ENCODE measurements around the gene CASP14. TPM values are rescaled to one million over a fixed set of nuclear protein-coding genes. Genes with fewer than 3 reads are reported as not detected.

The CASP14 gene
- total and polyA plus RNA-seq, 2 of the 13 experiments (the other 11 are each of a cell fraction or from before 2014, with no cell fraction given), result not detected

GRCh38 chr19:15104003-15104402, 54.7 kb downstream of the CASP14 start:
- Histone ChIP-seq H4K20me1 (ENCODE audit: insufficient read depth, low read length) (no peaks in the 10 kb centered on the region), H3K36me3 (replicated peaks in 1 of 2; ENCODE audit: control insufficient read depth in 1 of 2, insufficient read depth in 2 of 2, low read length in 2 of 2) (no peaks in the 10 kb centered on the region), H3K9ac (ENCODE audit: insufficient read depth, low read depth, low read length) (no peak overlapping the region), H2AFZ (ENCODE audit: low read length) (no peak overlapping the region), H3K4me1 (ENCODE audit: insufficient read depth, low read length) (peaks cover 18% of the 10 kb centered on the region), H3K4me2 (ENCODE audit: low read depth, low read length) (no peak overlapping the region), H3K27ac (ENCODE audit: extremely low read length, insufficient read depth, low read length) (no peak overlapping the region), H3K27me3 (ENCODE audit: control insufficient read depth in 1 of 2, insufficient read depth in 2 of 2, low read length in 2 of 2) (no peaks in the 10 kb centered on the region), H3K9me3 (ENCODE audit: low read length) (peaks cover 5% of the 10 kb centered on the region; the same call in 1 of the 2 replicates), H3K4me3 (replicated peaks in 1 of 3; ENCODE audit: insufficient read depth in 1 of 3, low read depth in 2 of 3, low read length in 3 of 3) (no peak overlapping the region), H3K79me2 (ENCODE audit: insufficient read depth, low read length) (peaks cover 7% of the 10 kb centered on the region)
- TF ChIP-seq ZNF251 (CRISPR knock-in tag; IDR thresholded peaks at IDR 0.05) (no peak), RELA (CRISPR knock-in tag; IDR thresholded peaks at IDR 0.05) (no peak), E2F5 (CRISPR knock-in tag; conservative IDR thresholded peaks at IDR 0.05) (no peak), MAZ (IDR thresholded peaks at IDR 0.05; ENCODE audit: borderline replicate concordance, low read depth, low read length) (no peak), MAZ (CRISPR knock-in tag; IDR thresholded peaks at IDR 0.05; ENCODE audit: low read depth) (no peak), TRIM24 (CRISPR knock-in tag; IDR thresholded peaks at IDR 0.05) (no peak), ELF1 (CRISPR knock-in tag; IDR thresholded peaks at IDR 0.05) (no peak), RBFOX2 (IDR thresholded peaks at IDR 0.05; ENCODE audit: low read depth, low read length) (no peak), GRHL1 (CRISPR knock-in tag; conservative IDR thresholded peaks at IDR 0.05) (no peak), ZNF552 (CRISPR knock-in tag; IDR thresholded peaks at IDR 0.05; ENCODE audit: borderline replicate concordance) (no peak), ZNF292 (CRISPR knock-in tag; IDR thresholded peaks at IDR 0.05; ENCODE audit: borderline replicate concordance, low read depth) (no peak), ATAD3A (CRISPR knock-in tag; IDR thresholded peaks at IDR 0.05) (no peak), TERF1 (CRISPR knock-in tag; IDR thresholded peaks at IDR 0.05) (no peak)
- in situ Hi-C loops (cut with HindIII; ENCODE audit: extremely low pct_ligation_motif_present, low pct_unique_long_range_greater_than_20kb), result no loop called here
- BruUV-seq (replicated peaks), result no TSS peak
- ATAC-seq (no peak), FAIRE-seq (no peak), DNase-seq (ENCODE audit: low spot score) (no peak)
- intact Hi-C loops (cut with micrococcal nuclease; ENCODE audit: unreplicated experiment), result no loop called here
- 0% methylated on average over 1 of the region's 1 CpG for WGBS (ENCODE audit: low lambda C conversion rate)
- ChIA-PET POLR2A (no interaction called here), CTCF (ENCODE audit: low intra/inter-chr PET ratio, low total read pairs) (no interaction called here)
